ENCODE results near the gene HMCN2.

HMCN2 gene

DNA sequence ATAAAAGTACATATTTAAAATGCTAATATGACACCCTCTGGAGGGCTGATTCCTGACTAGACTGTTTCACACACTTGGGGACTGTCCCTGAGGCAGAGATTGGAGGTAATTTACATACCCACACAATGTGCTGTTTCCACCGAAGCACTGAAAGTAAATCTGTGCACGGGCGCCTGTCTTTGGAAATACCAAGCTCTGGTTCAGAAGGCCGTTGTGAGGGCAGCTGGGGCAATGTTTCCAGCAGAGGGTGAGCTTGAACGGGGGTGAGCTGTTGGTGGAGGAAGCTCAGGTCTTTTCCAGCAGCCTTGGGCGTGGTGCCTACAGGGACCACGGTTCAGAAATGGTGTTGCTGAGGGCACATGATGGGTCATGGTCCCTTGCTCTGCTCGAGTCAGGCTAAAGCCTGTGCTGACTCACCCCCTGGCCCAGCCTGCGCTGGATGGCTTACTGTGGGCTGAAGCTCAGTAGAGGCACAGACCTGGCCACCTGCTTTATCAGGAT is 25.8 kb upstream of the HMCN2 start:
- Histone ChIP-seq H3K9me3 (ENCODE audit: insufficient read depth, low read length) (no peaks in the 10 kb centered on the region), H3K4me2 (ENCODE audit: low read length) (peak overlapping the region; percentile 100), H3K9ac (ENCODE audit: low read length) (peak overlapping the region; percentile 69), H3K27ac (ENCODE audit: low read length) (peak overlapping the region; percentile 88), H3K4me3 (ENCODE audit: low read length) (peak overlapping the region; percentile 76), H3K79me2 (ENCODE audit: low read length) (no peaks in the 10 kb centered on the region), H3K36me3 (replicated peaks; ENCODE audit: low read depth, low read length) (no peaks in the 10 kb centered on the region), H2AFZ (ENCODE audit: low read depth, low read length) (peak overlapping the region; percentile 76), H4K20me1 (ENCODE audit: insufficient read depth, low read length) (no peaks in the 10 kb centered on the region), H3K27me3 (ENCODE audit: low read depth, low read length) (no peaks in the 10 kb centered on the region), H3K4me1 (ENCODE audit: low read length) (peaks cover 56% of the 10 kb centered on the region)
- no peak for TF ChIP-seq EZH2phosphoT487 (IDR thresholded peaks at IDR 0.05; ENCODE audit: low read depth)
- TF ChIP-seq, protein P1, sequence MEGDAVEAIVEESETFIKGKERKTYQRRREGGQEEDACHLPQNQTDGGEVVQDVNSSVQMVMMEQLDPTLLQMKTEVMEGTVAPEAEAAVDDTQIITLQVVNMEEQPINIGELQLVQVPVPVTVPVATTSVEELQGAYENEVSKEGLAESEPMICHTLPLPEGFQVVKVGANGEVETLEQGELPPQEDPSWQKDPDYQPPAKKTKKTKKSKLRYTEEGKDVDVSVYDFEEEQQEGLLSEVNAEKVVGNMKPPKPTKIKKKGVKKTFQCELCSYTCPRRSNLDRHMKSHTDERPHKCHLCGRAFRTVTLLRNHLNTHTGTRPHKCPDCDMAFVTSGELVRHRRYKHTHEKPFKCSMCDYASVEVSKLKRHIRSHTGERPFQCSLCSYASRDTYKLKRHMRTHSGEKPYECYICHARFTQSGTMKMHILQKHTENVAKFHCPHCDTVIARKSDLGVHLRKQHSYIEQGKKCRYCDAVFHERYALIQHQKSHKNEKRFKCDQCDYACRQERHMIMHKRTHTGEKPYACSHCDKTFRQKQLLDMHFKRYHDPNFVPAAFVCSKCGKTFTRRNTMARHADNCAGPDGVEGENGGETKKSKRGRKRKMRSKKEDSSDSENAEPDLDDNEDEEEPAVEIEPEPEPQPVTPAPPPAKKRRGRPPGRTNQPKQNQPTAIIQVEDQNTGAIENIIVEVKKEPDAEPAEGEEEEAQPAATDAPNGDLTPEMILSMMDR (IDR thresholded peaks at IDR 0.05; ENCODE audit: low read depth, low read length): peak; percentile 35

DNA sequence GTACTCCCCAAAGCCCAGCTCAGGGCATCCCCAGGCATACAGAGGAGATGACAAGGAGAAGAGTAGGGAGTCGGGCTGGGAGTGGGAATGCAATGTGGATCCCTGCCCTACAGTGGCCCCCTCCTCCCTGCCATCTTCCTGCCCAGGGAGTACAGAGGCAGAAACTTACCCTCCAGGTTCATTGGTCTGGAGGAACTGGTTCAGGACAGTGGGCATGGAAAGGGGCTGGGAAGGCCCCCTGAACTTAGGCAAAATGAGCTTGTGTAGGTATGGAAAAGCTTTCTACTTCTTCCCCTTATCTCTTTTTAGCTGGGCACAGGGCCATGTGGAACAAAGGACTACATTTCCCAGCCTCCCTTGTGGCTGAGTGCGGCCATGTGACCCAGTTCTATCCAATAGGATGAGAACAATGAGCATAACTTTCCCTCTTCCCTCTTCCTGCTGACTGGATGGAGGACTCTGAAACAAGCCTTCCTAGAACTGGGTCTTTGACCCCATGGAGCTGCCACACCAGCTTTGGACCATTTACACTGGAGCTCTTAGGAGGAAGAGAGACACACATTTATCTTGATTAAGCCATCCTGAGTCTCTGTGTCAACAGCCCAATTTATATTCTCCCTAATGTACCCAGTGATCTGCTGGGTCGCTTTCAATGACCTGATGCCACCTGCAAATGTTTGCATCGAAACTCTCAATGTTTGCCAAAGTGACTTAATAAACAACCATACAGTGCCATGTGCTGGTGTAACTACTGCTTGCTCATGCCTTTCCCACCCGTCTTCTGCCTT is 25.0 kb upstream of the HMCN2 start:
- TF ChIP-seq EZH2phosphoT487 (IDR thresholded peaks at IDR 0.05; ENCODE audit: low read depth): no peak
- TF ChIP-seq, protein P1 (IDR thresholded peaks at IDR 0.05; ENCODE audit: low read depth, low read length): no peak
- H3K9me3 ChIP-seq (ENCODE audit: insufficient read depth, low read length): no peaks in the 10 kb centered on the region
- H3K4me2 ChIP-seq (ENCODE audit: low read length): peak overlapping the region; percentile 100
- peak overlapping the region; percentile 88 for H3K27ac ChIP-seq (ENCODE audit: low read length)
- peak overlapping the region; percentile 69; the same call in 1 of the 2 replicates for H3K9ac ChIP-seq (ENCODE audit: low read length)
- H3K79me2 ChIP-seq (ENCODE audit: low read length): no peaks in the 10 kb centered on the region
- no peaks in the 10 kb centered on the region for H4K20me1 ChIP-seq (ENCODE audit: insufficient read depth, low read length)
- H2AFZ ChIP-seq (ENCODE audit: low read depth, low read length): peak overlapping the region; percentile 76
- peaks cover 56% of the 10 kb centered on the region for H3K4me1 ChIP-seq (ENCODE audit: low read length)
- H3K4me3 ChIP-seq (ENCODE audit: low read length): peak overlapping the region; percentile 76
- no peaks in the 10 kb centered on the region for H3K36me3 ChIP-seq (replicated peaks; ENCODE audit: low read depth, low read length)
- H3K27me3 ChIP-seq (ENCODE audit: low read depth, low read length): no peaks in the 10 kb centered on the region

DNA sequence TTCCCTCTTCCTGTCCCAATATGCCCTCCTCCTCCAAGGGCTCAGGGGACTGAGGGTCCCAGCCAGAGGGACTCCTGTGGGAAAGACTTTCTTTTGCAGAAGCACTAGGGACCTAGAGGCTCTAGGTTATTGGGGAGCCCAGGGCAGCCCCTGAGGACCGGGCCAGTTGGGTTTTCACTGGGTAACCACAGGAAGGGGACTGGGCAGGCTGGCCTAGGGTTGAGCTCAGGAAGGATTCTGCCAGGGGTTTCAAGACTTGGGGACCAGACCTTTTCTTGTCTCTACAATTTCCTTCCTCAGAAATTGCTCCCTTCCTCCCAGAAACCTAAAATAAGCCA is 24.4 kb upstream of the HMCN2 start:
- Histone ChIP-seq H3K4me3 (ENCODE audit: low read length) (no peak overlapping the region), H2AFZ (ENCODE audit: low read depth, low read length) (peak overlapping the region; percentile 76; the same call in 1 of the 2 replicates), H3K27ac (ENCODE audit: low read length) (peak overlapping the region; percentile 88; the same call in 1 of the 2 replicates), H3K4me1 (ENCODE audit: low read length) (peaks cover 57% of the 10 kb centered on the region), H3K9ac (ENCODE audit: low read length) (no peak overlapping the region), H3K27me3 (ENCODE audit: low read depth, low read length) (no peaks in the 10 kb centered on the region), H3K36me3 (replicated peaks; ENCODE audit: low read depth, low read length) (no peaks in the 10 kb centered on the region), H4K20me1 (ENCODE audit: insufficient read depth, low read length) (no peaks in the 10 kb centered on the region), H3K4me2 (ENCODE audit: low read length) (peak overlapping the region; percentile 100; the same call in 1 of the 2 replicates), H3K9me3 (ENCODE audit: insufficient read depth, low read length) (no peaks in the 10 kb centered on the region), H3K79me2 (ENCODE audit: low read length) (no peaks in the 10 kb centered on the region)
- TF ChIP-seq, protein P1 (IDR thresholded peaks at IDR 0.05; ENCODE audit: low read depth, low read length): no peak
- TF ChIP-seq EZH2phosphoT487 (IDR thresholded peaks at IDR 0.05; ENCODE audit: low read depth): no peak

DNA sequence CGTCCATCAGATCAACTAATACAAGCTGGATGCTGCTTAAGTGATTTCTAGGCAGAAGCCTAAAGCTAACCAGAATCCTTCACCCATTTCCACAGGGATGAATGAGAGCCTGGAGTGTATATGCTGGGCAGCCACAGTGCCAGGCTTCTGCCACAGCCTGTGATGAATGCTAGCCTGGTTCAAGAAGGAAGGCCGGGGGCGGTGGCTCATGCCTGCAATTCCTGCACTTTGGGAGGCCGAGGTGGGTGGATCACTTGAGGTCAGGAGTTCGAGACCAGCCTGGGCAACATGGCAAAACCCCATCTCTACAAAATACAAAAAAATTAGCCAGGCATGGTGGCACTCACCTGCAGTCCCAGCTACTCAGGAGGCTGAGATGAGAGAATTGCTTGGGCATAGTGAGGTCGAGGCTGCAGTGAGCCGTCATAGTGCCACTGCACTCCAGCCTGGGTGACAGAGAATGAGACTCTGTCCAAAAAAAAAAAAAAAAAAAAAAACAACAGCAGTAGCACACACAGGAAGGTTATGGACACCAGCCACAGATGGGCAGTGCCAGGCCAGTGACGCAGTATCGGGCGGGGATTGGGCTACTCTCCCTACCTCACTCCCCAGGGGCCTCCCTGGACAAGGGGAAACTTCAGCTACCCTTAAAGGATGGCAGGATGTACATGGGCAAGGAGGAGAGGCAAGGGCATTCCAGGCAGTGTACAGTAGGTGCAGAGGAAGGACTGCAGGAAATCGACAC is 23.1 kb upstream of the HMCN2 start:
- Histone ChIP-seq H3K4me1 (ENCODE audit: low read length) (peaks cover 57% of the 10 kb centered on the region), H3K4me3 (ENCODE audit: low read length) (peak overlapping the region; percentile 75), H4K20me1 (ENCODE audit: insufficient read depth, low read length) (no peaks in the 10 kb centered on the region), H2AFZ (ENCODE audit: low read depth, low read length) (peak overlapping the region; percentile 71), H3K9me3 (ENCODE audit: insufficient read depth, low read length) (no peaks in the 10 kb centered on the region), H3K27ac (ENCODE audit: low read length) (peak overlapping the region; percentile 41), H3K36me3 (replicated peaks; ENCODE audit: low read depth, low read length) (no peaks in the 10 kb centered on the region), H3K4me2 (ENCODE audit: low read length) (peak overlapping the region; percentile 98), H3K79me2 (ENCODE audit: low read length) (no peaks in the 10 kb centered on the region), H3K9ac (ENCODE audit: low read length) (peak overlapping the region; percentile 57), H3K27me3 (ENCODE audit: low read depth, low read length) (no peaks in the 10 kb centered on the region)
- TF ChIP-seq EZH2phosphoT487 (IDR thresholded peaks at IDR 0.05; ENCODE audit: low read depth): no peak
- TF ChIP-seq, protein P1 (IDR thresholded peaks at IDR 0.05; ENCODE audit: low read depth, low read length): no peak

Measured in OCI-LY3 (cell line).